NB4 (cell line): Measurements from ENCODE around the gene SDR42E2.

Source experiments
- DNase-seq: peaks from one replicate; pipeline ENCODE4 v3.0.0; 2010; ENCODE audit warnings: low read depth
- H3K4me3 ChIP-seq: one replicate; pipeline ENCODE4 v1.5.1; 2011; ENCODE audit warnings: mild to moderate bottlenecking, low read depth, low read length, moderate library complexity
- MAX ChIP-seq: IDR thresholded peaks from 2 replicates; pipeline ENCODE4 v1.6.1; 2011; ENCODE audit warnings: low read depth, low read length
- MYC ChIP-seq: IDR thresholded peaks from 2 replicates; pipeline ENCODE4 v1.6.1; 2011; ENCODE audit warnings: low read depth, low read length
- POLR2A ChIP-seq: IDR thresholded peaks from 2 replicates; pipeline ENCODE4 v1.6.1; 2011; ENCODE audit warnings: mild to moderate bottlenecking; ENCODE audit not compliant: insufficient read length; ENCODE audit errors: extremely low read depth
- TF ChIP-seq, protein P1 (sequence below): IDR thresholded peaks from one replicate; pipeline ENCODE4 v1.5.1; 2012; ENCODE audit warnings: low read depth, low read length

The SDR42E2 gene

GRCh38 chr16:22190776-22191531 is 28.6 kb downstream of the SDR42E2 start:
- H3K4me3 ChIP-seq: peak overlapping the region; percentile 80
- DNase-seq: peak; percentile 97
- TF ChIP-seq MYC (peak; percentile 62; the same call in 1 of the 2 replicates), MAX (peak; percentile 18; the same call in 1 of the 2 replicates), POLR2A (peak; percentile 83)
- TF ChIP-seq, protein P1, sequence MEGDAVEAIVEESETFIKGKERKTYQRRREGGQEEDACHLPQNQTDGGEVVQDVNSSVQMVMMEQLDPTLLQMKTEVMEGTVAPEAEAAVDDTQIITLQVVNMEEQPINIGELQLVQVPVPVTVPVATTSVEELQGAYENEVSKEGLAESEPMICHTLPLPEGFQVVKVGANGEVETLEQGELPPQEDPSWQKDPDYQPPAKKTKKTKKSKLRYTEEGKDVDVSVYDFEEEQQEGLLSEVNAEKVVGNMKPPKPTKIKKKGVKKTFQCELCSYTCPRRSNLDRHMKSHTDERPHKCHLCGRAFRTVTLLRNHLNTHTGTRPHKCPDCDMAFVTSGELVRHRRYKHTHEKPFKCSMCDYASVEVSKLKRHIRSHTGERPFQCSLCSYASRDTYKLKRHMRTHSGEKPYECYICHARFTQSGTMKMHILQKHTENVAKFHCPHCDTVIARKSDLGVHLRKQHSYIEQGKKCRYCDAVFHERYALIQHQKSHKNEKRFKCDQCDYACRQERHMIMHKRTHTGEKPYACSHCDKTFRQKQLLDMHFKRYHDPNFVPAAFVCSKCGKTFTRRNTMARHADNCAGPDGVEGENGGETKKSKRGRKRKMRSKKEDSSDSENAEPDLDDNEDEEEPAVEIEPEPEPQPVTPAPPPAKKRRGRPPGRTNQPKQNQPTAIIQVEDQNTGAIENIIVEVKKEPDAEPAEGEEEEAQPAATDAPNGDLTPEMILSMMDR: no peak

GRCh38 chr16:22191532-22192260 is 29.4 kb downstream of the SDR42E2 start:
- peak; percentile 51 for DNase-seq
- TF ChIP-seq, protein P1: no peak
- TF ChIP-seq MAX: peak; percentile 63; the same call in 1 of the 2 replicates
- no peak for TF ChIP-seq POLR2A
- peak; percentile 61; the same call in 1 of the 2 replicates for TF ChIP-seq MYC
- peak overlapping the region; percentile 80 for H3K4me3 ChIP-seq

DNA sequence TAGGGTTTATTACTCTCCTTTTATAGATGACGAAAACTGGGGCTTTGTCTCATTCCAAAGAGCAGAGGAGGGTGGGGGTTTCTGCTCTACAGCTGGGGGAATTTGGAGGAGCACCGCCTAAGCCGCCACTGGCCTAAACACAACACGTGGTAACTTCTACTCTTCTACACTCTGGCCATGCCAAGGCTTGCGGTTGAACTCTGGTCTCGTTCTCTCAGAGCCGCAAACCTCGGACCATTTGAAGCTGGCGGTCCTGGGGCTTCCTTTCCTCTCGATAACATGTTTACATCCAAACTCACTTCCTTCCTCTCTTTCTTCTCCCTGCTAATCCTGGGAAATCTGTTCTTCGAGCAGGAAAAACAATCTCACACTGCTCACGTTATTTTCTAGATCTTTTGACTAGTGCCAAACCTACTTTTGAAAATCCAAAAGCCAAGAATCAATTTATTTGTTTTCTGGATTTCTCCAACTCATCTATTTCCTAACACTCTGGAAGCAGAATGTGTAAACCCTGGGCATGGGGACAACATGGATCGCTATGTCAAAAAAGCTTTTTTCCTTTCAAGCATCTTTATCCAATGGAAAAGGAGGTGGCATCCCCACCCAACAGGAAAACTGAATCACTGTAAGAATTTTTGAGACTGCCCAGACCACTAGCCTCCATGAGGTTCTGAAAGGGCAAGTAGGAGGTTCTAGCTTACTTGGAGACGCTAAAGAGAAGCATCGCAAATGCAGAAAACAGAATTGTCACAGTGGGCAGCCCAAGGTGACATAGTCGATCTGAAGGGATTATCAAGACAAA is 30.2 kb downstream of the SDR42E2 start:
- TF ChIP-seq POLR2A (no peak), MYC (peak; percentile 92), MAX (peak; percentile 99)
- TF ChIP-seq, protein P1: no peak
- H3K4me3 ChIP-seq: peak overlapping the region; percentile 80
- DNase-seq: peak; percentile 90

- no peak for DNase-seq
- no peak for TF ChIP-seq MYC
- TF ChIP-seq, protein P1: no peak
- no peak for TF ChIP-seq MAX
- no peak for TF ChIP-seq POLR2A
- no peak overlapping the region for H3K4me3 ChIP-seq
Observed at GRCh38 chr16:22193063-22193411, 30.7 kb downstream of the SDR42E2 start.

- DNase-seq: no peak
Observed at GRCh38 chr16:22194707-22195444, 32.6 kb downstream of the SDR42E2 start.

More at GRCh38 chr16:22194707-22195444, 32.6 kb downstream of the SDR42E2 start:
- TF ChIP-seq MAX: no peak
- no peak for TF ChIP-seq MYC
- TF ChIP-seq, protein P1: no peak
- TF ChIP-seq POLR2A: no peak
- no peak overlapping the region for H3K4me3 ChIP-seq
